Lower leg skin (tissue), 3 donors: Measurements from ENCODE around the gene RAD51B.

ENCODE experiments used
- POLR2A ChIP-seq, 2 donors: fragments of 450-650 bp; IDR thresholded peaks; one replicate each; pipeline ENCODE4 v1.6.1; 2016 to 2017; ENCODE audit warnings: antibody characterized with exemption in 2 of 2, mild to moderate bottlenecking in 1 of 2, moderate library complexity in 1 of 2
- TF ChIP-seq, protein P1 (sequence below), 3 donors: fragments of 450-650 bp; IDR thresholded peaks; one replicate each; pipeline ENCODE4 v1.5.1; 2016; ENCODE audit warnings: antibody characterized with exemption in 3 of 3, mild to moderate bottlenecking in 3 of 3, moderate library complexity in 2 of 3

DNA sequence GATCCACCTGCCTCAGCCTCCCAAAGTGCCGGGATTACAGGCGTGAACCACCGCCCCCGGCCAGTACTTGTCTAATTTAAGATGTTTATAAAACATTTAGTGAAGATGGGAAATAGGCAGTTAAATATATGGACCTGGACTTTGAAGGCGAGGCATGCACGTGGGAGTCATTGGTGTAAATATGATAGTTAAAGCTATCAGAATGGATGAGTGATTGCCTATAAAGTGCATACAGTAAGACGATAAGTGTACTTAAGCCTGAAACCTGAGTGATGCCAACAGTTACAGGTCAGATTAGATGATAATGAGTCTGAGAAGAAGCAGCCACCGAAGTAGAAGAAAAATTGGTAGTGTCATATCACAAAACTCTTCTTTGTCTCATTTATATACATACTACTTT is 11.5 kb downstream of the RAD51B start:
- TF ChIP-seq, protein P1, sequence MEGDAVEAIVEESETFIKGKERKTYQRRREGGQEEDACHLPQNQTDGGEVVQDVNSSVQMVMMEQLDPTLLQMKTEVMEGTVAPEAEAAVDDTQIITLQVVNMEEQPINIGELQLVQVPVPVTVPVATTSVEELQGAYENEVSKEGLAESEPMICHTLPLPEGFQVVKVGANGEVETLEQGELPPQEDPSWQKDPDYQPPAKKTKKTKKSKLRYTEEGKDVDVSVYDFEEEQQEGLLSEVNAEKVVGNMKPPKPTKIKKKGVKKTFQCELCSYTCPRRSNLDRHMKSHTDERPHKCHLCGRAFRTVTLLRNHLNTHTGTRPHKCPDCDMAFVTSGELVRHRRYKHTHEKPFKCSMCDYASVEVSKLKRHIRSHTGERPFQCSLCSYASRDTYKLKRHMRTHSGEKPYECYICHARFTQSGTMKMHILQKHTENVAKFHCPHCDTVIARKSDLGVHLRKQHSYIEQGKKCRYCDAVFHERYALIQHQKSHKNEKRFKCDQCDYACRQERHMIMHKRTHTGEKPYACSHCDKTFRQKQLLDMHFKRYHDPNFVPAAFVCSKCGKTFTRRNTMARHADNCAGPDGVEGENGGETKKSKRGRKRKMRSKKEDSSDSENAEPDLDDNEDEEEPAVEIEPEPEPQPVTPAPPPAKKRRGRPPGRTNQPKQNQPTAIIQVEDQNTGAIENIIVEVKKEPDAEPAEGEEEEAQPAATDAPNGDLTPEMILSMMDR (IDR thresholded peaks at IDR 0.05): no peak
- TF ChIP-seq POLR2A (IDR thresholded peaks at IDR 0.05): no peak
